Activated naive CD4-positive, alpha-beta T cell treated with anti-CD3 and anti-CD28 coated beads, Interleukin-2, amount 50 U/mL, for 16 hours (primary cell): ENCODE data around the gene RAB27A.
"Not testable (repeated sequence)": the region's sequence is repeated elsewhere in the genome, so short reads cannot be mapped to it uniquely, and the experiment has no call there.

Experiments
- DNase-seq: peaks from one replicate; pipeline ENCODE4 v3.0.0-alpha.2; 2020

RAB27A gene

GRCh38 chr15:55289746-55290527, at the start of gene RAB27A:
Gene RAB27A, minus strand, starts transcription at chr15:55289813. Its CDS starts 54,879 bp downstream, at chr15:55234934.
- DNase-seq = peak; percentile 81

- DNase-seq = no peak
These were observed 47.5 kb upstream of the RAB27A start for GRCh38 chr15:55337160-55337559.

- DNase-seq = no peak
These were observed 45.4 kb upstream of the RAB27A start for GRCh38 chr15:55334997-55335396.

GRCh38 chr15:55334371-55334770, 44.8 kb upstream of the RAB27A start:
- no peak for DNase-seq

GRCh38 chr15:55327387-55327786, 37.8 kb upstream of the RAB27A start:
- no peak for DNase-seq

GRCh38 chr15:55322467-55322866, 32.9 kb upstream of the RAB27A start:
- DNase-seq = no peak

GRCh38 chr15:55320963-55321362, 31.4 kb upstream of the RAB27A start:
- no peak for DNase-seq

- DNase-seq = no peak
These were observed 30.6 kb upstream of the RAB27A start for GRCh38 chr15:55320238-55320550.

GRCh38 chr15:55319537-55320237, 30.1 kb upstream of the RAB27A start:
- DNase-seq = no peak

- peak; percentile 74 for DNase-seq
These were observed 29.2 kb upstream of the RAB27A start, which contains the start of the genes PIGB and PIGBOS1 for GRCh38 chr15:55318588-55319494. Gene PIGB, plus strand, starts transcription at chr15:55319222. Its CDS starts 29 bp downstream, at chr15:55319251. Gene PIGBOS1, minus strand, starts transcription at chr15:55319123. Its CDS starts 1,331 bp downstream, at chr15:55317792.

- DNase-seq = not testable (repeated sequence)
These were observed 13.2 kb upstream of the RAB27A start for GRCh38 chr15:55302801-55303200.

GRCh38 chr15:55297315-55297714, 7.7 kb upstream of the RAB27A start:
- no peak for DNase-seq

GRCh38 chr15:55290528-55291057, 980 bp upstream of the RAB27A start:
- DNase-seq = peak; percentile 86

- DNase-seq = peak; percentile 49
These were observed 435 bp downstream of the RAB27A start for GRCh38 chr15:55289011-55289745.

- no peak for DNase-seq
These were observed 1.5 kb downstream of the RAB27A start for GRCh38 chr15:55288006-55288717.

- DNase-seq = not testable (repeated sequence)
These were observed 3.0 kb downstream of the RAB27A start for GRCh38 chr15:55286442-55287189.

GRCh38 chr15:55284426-55284825, 5.2 kb downstream of the RAB27A start:
- DNase-seq = no peak

GRCh38 chr15:55283379-55284147, 6.0 kb downstream of the RAB27A start:
- no peak for DNase-seq

- DNase-seq = no peak
These were observed 7.3 kb downstream of the RAB27A start for GRCh38 chr15:55282284-55282833.
